GM18498 (cell line): ENCODE data around the gene CCDC28A.

Experiments used
- ATAC-seq: cut with Tn5 transposase; IDR thresholded peaks from one replicate; pipeline ENCODE4 v1.9.1; 2021; ENCODE audit warnings: mild to moderate bottlenecking, moderate library complexity; ENCODE audit not compliant: unreplicated experiment

The CCDC28A gene

GRCh38 chr6:138833816-138834539 is 60.4 kb downstream of the CCDC28A start:
- ATAC-seq: no peak

GRCh38 chr6:138837246-138837645 is 63.7 kb downstream of the CCDC28A start:
- no peak for ATAC-seq
